Left colon (tissue), 2 donors: Measurements from ENCODE around the gene ERBB4. TPM values are rescaled to one million over a fixed set of nuclear protein-coding genes. Genes with fewer than 3 reads are reported as not detected.
"Not testable (repeated sequence)": the region's sequence is repeated elsewhere in the genome, so short reads cannot be mapped to it uniquely, and the experiment has no call there.

Source experiments
- ATAC-seq: fragments of 200-7000 bp; cut with Tn5 transposase; one replicate; pipeline ENCODE4 v1.9.1; 2020; ENCODE audit warnings: mild to moderate bottlenecking, moderate library complexity
- DNase-seq, 2 donors: peaks; one replicate each; pipeline ENCODE4 v3.0.0-alpha.2; 2020
- intact Hi-C, 2 donors: fragments of 100-400 bp; cut with DNase I in 1 of 2; cut with micrococcal nuclease in 1 of 2; formaldehyde crosslinking; loops; one replicate each; pipeline versions ENCODE4 v1.11.2 to v1.14.0; 2022; cut with DNase I, micrococcal nuclease
- total RNA-seq, 2 donors: library from RNA; stranded (reverse); fragmentation: NEBNext Ultra II Directional; extraction: Animal tissue kit (Norgen Biotek cat#: 25700); gene quantifications; one replicate each; pipeline ENCODE4 v1.2.1, GENCODE V29; 2021
- donor health status: DM: no; HTN: no; CAD: no.
- donor health status: DM: yes; HTN: yes; CAD: no.

Gene ERBB4
- total RNA-seq, 2 donors from 2014 or later = 0.18 to 0.70 TPM

DNA sequence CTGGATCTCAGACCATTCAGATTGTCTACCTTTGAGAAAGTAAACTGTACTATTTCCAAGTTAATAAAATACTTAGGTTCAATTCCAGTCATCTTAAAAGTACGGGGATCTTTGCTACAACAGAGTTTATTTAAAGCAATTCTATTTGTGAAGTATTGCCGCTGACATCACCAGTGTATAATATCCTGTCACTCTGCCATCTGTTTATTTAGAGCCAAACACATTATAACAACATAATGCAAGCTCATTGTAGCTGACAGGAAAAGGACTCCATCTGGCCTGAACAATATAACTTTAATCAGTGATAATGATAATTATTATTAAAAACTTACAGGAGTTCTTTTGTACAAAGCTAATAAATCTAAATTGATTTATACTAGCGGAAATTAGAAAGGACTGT, 786.8 kb downstream of the ERBB4 start:
- DNase-seq = no peak
- intact Hi-C loops = no loop called here
- ATAC-seq = no peak

- no peak for ATAC-seq
- no peak for DNase-seq
- intact Hi-C loops = loop anchor here in 1 of 2 donors (5.0 kb wide), 1 partner anchor 819 kb away; no protein-coding TSS in a partner anchor
Observed at GRCh38 chr2:211748339-211748738, 790.3 kb downstream of the ERBB4 start.

DNA sequence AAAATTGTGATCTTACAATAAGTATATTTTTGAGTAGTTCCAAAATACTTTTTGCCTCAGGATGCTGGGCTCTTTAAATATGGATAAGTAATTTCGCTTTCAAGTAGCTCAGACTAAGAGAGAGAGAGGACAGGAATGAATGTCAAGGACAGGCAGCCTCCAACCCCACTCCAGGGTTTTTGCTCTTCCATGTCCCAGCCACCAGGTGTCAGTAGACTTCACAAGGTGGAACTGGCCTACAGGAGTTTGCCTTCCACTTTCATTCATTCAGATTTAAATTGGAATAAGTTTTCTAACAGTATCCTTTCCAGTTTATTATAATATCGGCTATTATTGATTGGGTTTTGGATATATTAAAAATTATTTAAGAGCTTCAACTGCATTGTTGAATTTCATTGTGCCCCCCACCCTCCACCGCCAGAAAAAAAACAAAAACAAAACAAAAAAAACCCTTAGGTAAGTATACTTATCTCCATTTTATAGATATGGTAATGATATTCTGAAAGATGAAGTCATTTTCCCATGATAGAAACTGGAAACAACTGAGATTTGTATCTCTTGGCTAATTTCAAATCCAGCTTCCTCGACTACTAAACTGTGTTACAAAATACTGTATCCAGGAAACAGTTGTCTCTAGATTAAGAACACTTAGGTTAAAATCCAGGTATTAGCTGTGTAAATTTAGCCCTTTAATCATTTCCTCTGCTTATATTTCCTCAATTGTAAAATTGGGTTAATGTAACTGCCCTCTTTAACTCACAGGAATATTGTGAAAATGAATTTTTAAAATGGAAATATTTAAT, 793.1 kb downstream of the ERBB4 start:
- ATAC-seq (peak; percentile 83), DNase-seq (peak in 1 of 2 donors; percentile 22)
- intact Hi-C loops = loop anchor here in 1 of 2 donors (5.0 kb wide), 1 partner anchor 822 kb away; no protein-coding TSS in a partner anchor

DNA sequence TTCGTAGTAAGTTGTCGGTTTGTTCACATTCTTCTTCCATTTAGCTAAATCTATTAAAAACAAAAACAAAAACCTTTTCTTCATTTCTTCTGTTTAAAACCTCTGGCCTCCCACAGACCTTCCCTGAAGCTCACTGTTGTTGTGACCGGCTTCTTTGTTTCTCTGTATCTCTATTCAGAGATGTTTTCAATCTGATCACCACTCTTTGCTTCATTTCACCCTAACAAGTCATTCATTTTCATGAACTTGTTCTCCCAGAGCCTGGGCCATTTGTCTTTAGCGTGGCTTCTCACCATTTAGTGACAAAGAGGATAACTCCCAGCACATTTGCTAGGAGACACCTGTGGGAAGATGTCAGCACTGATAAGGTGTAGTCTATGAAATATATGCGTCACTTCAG, 794.2 kb downstream of the ERBB4 start:
- DNase-seq = no peak
- intact Hi-C loops = no loop called here
- no peak for ATAC-seq

- ATAC-seq = no peak
- intact Hi-C loops = no loop called here
- DNase-seq = no peak
Observed at GRCh38 chr2:211741966-211742365, 796.6 kb downstream of the ERBB4 start.

- intact Hi-C loops = no loop called here
- no peak for DNase-seq
- no peak for ATAC-seq
Observed at GRCh38 chr2:211737282-211737681, 801.3 kb downstream of the ERBB4 start.

DNA sequence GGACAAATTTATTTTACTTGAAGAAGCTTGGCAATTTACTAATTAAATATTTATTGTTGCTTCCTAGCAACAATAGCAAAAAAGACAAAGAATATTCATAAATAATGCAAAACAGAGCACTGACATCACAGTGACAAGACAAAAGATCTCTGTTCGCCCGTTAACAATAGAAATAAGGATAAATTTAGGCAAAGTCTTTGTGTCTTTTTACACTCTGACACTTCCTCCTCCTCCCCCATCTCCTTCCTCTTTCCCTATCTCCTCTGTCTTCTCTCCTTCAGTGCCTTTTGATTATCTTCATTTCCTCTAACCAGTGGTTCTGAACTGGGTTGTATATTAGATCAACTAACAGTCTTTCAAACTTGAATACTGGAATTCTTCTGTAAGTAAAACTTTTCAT, 808.4 kb downstream of the ERBB4 start:
- intact Hi-C loops = no loop called here
- ATAC-seq (no peak), DNase-seq (no peak)

GRCh38 chr2:211729433-211729832, 809.2 kb downstream of the ERBB4 start:
- ATAC-seq (no peak), DNase-seq (no peak)
- intact Hi-C loops = no loop called here

DNA sequence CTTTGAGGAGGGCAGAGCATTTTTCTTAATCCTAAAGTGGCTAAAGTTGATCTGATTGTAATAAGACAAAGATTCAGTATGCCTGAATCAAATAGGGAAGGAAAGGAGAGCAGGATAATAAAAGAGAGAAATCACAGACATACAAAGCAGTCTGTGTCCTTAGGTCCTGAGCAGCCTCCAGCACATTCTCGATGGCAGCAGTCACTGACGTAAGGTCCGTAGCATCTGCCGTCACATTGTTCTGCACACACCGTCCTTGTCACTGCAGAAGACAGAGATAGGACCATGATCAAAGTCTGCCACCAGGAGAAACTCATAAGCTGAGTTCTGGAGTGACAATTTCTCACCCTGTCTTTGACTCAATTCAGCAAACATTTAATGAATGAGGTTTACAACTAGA, 813.7 kb downstream of the ERBB4 start:
- DNase-seq (no peak), ATAC-seq (no peak)
- intact Hi-C loops = no loop called here

DNA sequence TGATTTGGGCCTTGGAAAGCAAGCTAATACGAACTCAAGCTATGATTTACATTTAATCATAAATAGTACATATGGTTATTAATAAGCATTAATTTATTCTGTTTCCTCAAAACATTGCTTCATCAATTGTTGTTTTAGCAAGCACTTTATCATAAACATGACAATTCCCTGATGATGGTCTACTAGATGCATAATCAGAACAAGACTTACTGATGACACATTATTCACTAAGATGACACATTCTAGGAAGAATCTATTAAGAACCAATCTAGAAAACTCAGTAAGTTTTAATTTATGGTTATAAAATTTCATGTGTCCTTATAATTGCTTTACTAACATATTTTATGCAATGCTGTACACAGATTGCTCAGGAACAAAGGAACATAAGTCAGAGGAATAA, 815.2 kb downstream of the ERBB4 start:
- intact Hi-C loops = no loop called here
- ATAC-seq (no peak), DNase-seq (no peak)

- intact Hi-C loops = no loop called here
Observed at GRCh38 chr2:211722928-211723327, 815.7 kb downstream of the ERBB4 start.

GRCh38 chr2:211721874-211722273, 816.7 kb downstream of the ERBB4 start:
- intact Hi-C loops, ATAC-seq, DNase-seq: not testable (repeated sequence)

More at GRCh38 chr2:211722928-211723327, 815.7 kb downstream of the ERBB4 start:
- DNase-seq = no peak
- no peak for ATAC-seq

DNA sequence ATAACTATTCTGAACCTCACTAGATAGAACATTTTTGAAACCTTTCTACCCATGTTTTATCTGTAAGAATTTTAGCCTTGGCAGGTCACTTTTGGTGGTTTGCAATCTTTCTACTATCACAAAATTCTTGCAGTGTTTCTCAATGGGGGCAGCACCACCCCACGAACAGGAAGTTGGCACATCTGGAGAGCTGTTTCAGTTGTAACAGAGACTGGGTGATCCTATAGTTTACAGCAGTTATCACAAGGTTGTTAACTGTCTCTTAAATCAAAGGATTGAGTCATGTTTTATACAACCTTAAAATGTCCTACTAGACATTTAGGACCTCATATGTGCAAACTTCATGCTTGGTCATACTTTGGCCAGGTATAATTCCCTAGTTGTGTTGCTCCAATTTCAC, 829.2 kb downstream of the ERBB4 start:
- peak; percentile 95 for ATAC-seq
- intact Hi-C loops = no loop called here
- DNase-seq = no peak

DNA sequence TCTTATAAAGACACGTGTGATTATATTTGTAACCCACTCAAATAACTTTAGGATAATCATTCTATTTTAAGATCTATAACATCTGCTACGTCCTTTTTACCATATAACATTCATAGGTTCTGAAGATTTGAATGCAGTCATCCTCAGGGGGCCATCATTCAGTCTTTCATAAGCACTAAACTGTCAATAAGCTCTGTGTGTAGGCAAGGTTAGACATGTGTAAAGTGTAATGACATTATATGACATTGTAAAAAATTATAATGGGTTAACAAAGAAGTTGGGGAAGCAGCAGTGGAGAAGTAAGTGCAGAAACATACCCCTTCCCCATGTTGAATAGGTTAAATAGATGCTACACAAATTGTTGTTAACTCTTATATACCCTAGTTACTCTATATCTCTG, 845.9 kb downstream of the ERBB4 start:
- ATAC-seq = no peak
- intact Hi-C loops = no loop called here
- DNase-seq = no peak

DNA sequence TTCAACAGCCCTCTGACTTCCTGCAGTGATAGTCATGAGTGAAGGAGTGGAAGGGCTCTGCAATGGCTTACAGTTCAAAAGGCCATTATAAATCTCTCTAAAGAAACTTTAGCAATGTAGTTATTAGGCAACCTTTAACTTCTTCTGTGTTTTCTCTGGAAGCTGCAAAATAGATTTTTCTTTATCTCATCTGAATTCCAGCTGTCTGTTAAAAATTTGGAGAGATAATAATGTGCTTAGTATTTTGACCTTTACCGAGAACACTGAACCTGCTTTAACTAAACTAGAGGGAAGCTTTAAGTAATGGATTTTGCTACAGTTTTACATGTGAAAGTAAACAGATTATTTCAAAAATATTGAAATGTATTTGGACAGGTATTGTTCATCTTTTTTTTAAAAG, 847.9 kb downstream of the ERBB4 start:
- DNase-seq (no peak), ATAC-seq (no peak)
- intact Hi-C loops = no loop called here

GRCh38 chr2:211688196-211688595, 850.4 kb downstream of the ERBB4 start:
- intact Hi-C loops = no loop called here
- no peak for ATAC-seq
- no peak for DNase-seq

DNA sequence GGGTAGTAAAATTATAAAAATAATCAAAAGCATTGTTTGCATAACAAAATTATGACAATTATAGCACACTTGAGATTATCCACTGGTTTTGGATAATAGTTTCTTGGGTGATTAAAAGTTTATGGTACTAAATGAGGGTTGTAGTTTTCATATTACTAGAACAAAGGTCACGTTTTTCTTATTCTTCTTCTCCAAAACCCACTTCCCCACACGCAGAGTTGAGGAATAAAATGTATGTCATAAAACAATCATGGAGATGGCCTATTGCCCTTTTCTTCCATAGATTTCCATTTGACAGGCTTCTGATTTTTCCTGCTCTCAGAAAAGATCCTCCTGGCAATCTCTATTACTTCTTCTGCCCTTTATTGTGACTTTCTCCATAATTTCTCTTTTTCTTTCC, 863.9 kb downstream of the ERBB4 start:
- intact Hi-C loops = no loop called here
- ATAC-seq (peak; percentile 95), DNase-seq (no peak)

DNA sequence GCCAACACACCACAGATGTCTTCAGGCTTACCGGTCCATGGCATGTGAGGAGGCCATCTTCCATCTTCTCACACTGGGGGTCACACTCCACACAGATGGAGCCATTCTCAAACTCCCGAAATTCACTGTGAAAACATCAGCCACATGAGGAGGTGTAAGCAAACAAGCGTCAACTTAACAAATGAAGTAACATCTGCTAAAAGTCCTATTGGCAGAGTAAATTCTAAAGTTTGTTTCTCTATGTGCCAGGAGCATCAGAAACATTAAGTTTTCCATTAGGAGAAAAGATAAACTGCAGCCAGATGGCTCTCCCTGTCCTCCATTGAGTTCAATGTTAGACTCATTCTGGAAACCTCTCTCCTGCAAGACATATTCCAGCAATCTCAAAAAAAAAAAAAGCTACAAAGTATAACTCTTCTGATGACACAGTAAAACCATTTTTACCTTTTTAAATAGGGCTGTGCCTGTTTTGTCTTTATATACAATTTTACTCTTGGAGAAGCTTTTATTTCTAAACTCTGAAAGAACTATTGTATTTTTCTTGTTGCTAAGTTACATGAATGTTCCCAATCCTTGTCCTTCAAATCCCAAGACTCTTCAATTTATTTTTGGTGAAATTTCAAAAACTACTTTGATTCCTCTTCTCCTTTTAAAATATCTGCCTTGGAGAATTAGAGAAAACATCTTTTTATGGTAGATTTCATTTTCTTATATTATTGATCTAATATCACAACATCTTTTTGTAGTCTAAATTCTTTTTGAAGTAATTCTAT, 865.3 kb downstream of the ERBB4 start:
- no peak for DNase-seq
- no peak for ATAC-seq

DNA sequence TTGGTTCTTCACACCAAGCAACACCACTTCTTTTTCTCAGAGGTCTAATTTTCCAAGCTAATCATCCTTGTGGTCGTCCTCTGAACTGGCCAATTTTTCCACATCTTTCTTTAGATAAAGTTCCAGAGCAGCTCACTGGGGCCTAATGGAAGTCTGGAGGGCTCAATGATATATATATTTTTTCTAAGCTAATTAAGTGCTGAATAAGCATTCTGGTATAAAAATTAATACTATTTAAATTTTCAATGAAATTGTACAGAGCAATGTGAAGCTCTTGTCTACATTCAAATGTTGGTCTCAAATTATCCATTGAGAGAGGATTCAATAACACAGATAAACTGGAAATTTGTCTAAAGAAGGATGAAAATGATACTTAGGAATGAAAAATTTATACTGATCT, 866.6 kb downstream of the ERBB4 start:
- DNase-seq (no peak), ATAC-seq (no peak)
- intact Hi-C loops = no loop called here

More for the DNA sequence above, 865.3 kb downstream of the ERBB4 start:
- intact Hi-C loops = no loop called here

DNA sequence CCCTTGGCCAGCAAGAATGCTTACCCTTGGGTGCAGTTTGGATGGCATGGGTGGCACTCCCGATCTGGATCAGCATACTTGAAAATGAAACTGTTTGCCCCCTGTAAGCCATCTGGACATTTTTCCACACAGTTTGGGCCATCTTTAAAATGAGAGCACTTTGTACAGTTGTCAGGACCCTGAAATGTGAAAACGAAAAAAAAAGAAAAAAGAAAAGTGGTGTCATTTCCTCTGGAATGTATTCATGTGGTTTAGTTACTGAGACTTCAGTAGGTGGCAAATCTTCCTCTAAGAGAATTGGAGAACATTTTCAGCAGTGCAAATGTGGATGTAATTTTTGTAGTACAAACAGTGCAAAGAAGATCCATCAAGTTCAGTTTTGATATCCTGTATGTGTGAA, 873.3 kb downstream of the ERBB4 start:
- DNase-seq (no peak), ATAC-seq (no peak)
- intact Hi-C loops = no loop called here
